Panc1 (cell line): ENCODE data around the gene ROS1. TPM values are rescaled to one million over a fixed set of nuclear protein-coding genes. Genes with fewer than 3 reads are reported as not detected.

Experiments used
- ATAC-seq: fragments of 200-7000 bp; cut with Tn5 transposase; 2 replicates; pipeline ENCODE4 v1.9.1; 2020; ENCODE audit warnings: mild to moderate bottlenecking, moderate library complexity
- Bru-seq: library from RNA; stranded (reverse); fragments of 400-500 nt; gene quantifications from one replicate; lab custom pipeline; 2021; lab: Mats Ljungman, UMichigan
- BruChase-seq, 2 experiments: library from RNA; stranded (reverse); fragments of 400-500 nt; gene quantifications; one replicate each; lab custom pipeline; 2021; lab: Mats Ljungman, UMichigan
- BruUV-seq: library from RNA; stranded (reverse); fragments of 400-500 nt; replicated peaks from 2 replicates; lab custom pipeline; 2021; lab: Mats Ljungman, UMichigan
- CTCF ChIA-PET: fragments of 300-600 bp; sonication (Branson Sonifier 250); formaldehyde crosslinking; loops from one replicate; lab custom pipeline; 2022; ENCODE audit warnings: antibody characterized with exemption; lab: Charles Lee
- POLR2A ChIA-PET: fragments of 300-600 bp; sonication (Branson Sonifier 250); formaldehyde crosslinking; loops from one replicate; lab custom pipeline; 2022; ENCODE audit warnings: antibody characterized with exemption; lab: Charles Lee
- DNase-seq: peaks from one replicate; pipeline ENCODE4 v3.0.0-alpha.2; 2010; ENCODE audit warnings: low read depth, low spot score
- H3K27ac ChIP-seq: 2 replicates; pipeline ENCODE4 v1.5.1; 2011; ENCODE audit warnings: mild to moderate bottlenecking, low read length, inconsistent platforms
- H3K27me3 ChIP-seq: fragments of 200-500 bp; sonication (Bioruptor generic); 2 replicates; pipeline ENCODE4 v1.6.0; 2014; ENCODE audit warnings: low read length, inconsistent platforms; ENCODE audit not compliant: control insufficient read depth, insufficient read depth
- H3K36me3 ChIP-seq: fragments of 200-500 bp; sonication (Bioruptor generic); 2 replicates; pipeline ENCODE4 v1.5.1; 2014; ENCODE audit warnings: inconsistent platforms, mild to moderate bottlenecking, low read length, moderate library complexity; ENCODE audit not compliant: control insufficient read depth, insufficient read depth
- H3K4me1 ChIP-seq: 2 replicates; pipeline ENCODE4 v1.5.1; 2011; ENCODE audit warnings: inconsistent platforms, mild to moderate bottlenecking, low read length, moderate library complexity; ENCODE audit not compliant: control insufficient read depth, insufficient read depth
- H3K4me3 ChIP-seq, 2 experiments: 2 replicates each; pipeline ENCODE4 v1.5.1; 2011 to 2012; ENCODE audit warnings: low read depth in 2 of 2, low read length in 2 of 2, mild to moderate bottlenecking in 2 of 2, inconsistent platforms in 1 of 2, moderate library complexity in 1 of 2
- H3K9me3 ChIP-seq: fragments of 200-500 bp; sonication (Bioruptor generic); 2 replicates; pipeline ENCODE4 v1.5.1; 2014; ENCODE audit warnings: low read depth, mild to moderate bottlenecking, inconsistent platforms, low read length, moderate library complexity; ENCODE audit not compliant: control insufficient read depth, insufficient read depth
- CTCF ChIP-seq: fragments of 450-650 bp; IDR thresholded peaks from 2 replicates; pipeline ENCODE4 v1.5.1; 2017; ENCODE audit warnings: mild to moderate bottlenecking
- POLR2AphosphoS5 ChIP-seq: IDR thresholded peaks from 2 replicates; pipeline ENCODE4 v1.6.1; 2012; ENCODE audit warnings: mild to moderate bottlenecking, low read depth, low read length, moderate library complexity
- REST ChIP-seq, 2 experiments: IDR thresholded peaks; 2 replicates each; pipeline ENCODE4 v1.6.1; 2011 to 2012; ENCODE audit warnings: low read depth in 2 of 2, control low read depth in 1 of 2, low read length in 1 of 2, mild to moderate bottlenecking in 1 of 2, moderate library complexity in 1 of 2; ENCODE audit not compliant: insufficient read depth in 1 of 2
- SIN3A ChIP-seq: IDR thresholded peaks from 2 replicates; pipeline ENCODE4 v1.6.1; 2012; ENCODE audit warnings: low read depth, mild to moderate bottlenecking, low read length, moderate library complexity, borderline replicate concordance; ENCODE audit not compliant: insufficient read depth
- TCF7L2 ChIP-seq: IDR thresholded peaks from 2 replicates; pipeline ENCODE4 v1.6.1; 2011; ENCODE audit warnings: mild to moderate bottlenecking, low read depth, low read length, inconsistent platforms
- in situ Hi-C: cut with HindIII; loops from 2 replicates; pipeline ENCODE4 v1.10.0; 2016; ENCODE audit warnings: low sequenced_read_pairs, low pct_unique_long_range_greater_than_20kb
- intact Hi-C: fragments of 100-400 bp; cut with micrococcal nuclease; formaldehyde crosslinking; loops from one replicate; pipeline ENCODE4 v1.10.0; 2022; ENCODE audit not compliant: unreplicated experiment
- long read RNA-seq: library from polyadenylated mRNA; unstranded; transcript quantifications from one replicate; pipeline ENCODE4 v2.0.0, GENCODE V29; 2021; ENCODE audit not compliant: unreplicated experiment
- polyA plus RNA-seq: library from polyadenylated mRNA; unstranded; fragments of >200 nt; gene quantifications from one replicate; pipeline ENCODE4 v1.2.1, GENCODE V29; 2012; ENCODE audit warnings: missing spikeins; ENCODE audit not compliant: insufficient read length
- total RNA-seq: library from RNA; stranded (reverse); gene quantifications from one replicate; pipeline ENCODE4 v1.2.1, GENCODE V29; 2021; ENCODE audit not compliant: unreplicated experiment

Gene ROS1
- total RNA-seq (0.10 TPM), Bru-seq, nascent RNA (percentile 1 among the genes with signal in this experiment), BruChase-seq, experiment 1, labeled RNA remaining after a 2-hour chase (percentile 3 among the genes with signal in this experiment), BruChase-seq, experiment 2, labeled RNA remaining after a 6-hour chase (percentile 5 among the genes with signal in this experiment)
- polyA plus RNA-seq = not detected
- long read RNA-seq = 0 reads

- Histone ChIP-seq H3K36me3 (no peaks in the 10 kb centered on the region), H3K9me3 (no peaks in the 10 kb centered on the region), H3K27ac (no peak within 1 kb of the TSS), H3K4me1 (no peaks in the 10 kb centered on the region), H3K4me3 (no peak within 1 kb of the TSS), H3K27me3 (no peaks in the 10 kb centered on the region; the same call in 1 of the 2 replicates)
- DNase-seq (no peak), ATAC-seq (no peak)
- BruUV-seq = no TSS peak
- in situ Hi-C loops (no loop called here), intact Hi-C loops (no loop called here)
- ChIA-PET CTCF (no interaction called here), POLR2A (no interaction called here)
- no peak for TF ChIP-seq REST (IDR thresholded peaks at IDR 0.05; ENCODE audit: insufficient read depth in 1 of 2, low read depth in 2 of 2, low read length in 1 of 2)
- TF ChIP-seq SIN3A = no peak
- no peak for TF ChIP-seq POLR2AphosphoS5
- no peak for TF ChIP-seq TCF7L2
- no peak for TF ChIP-seq CTCF
Measured at GRCh38 chr6:117425431-117426153, at the start of gene ROS1. ROS1 (minus strand) TSS chr6:117425942; CDS start chr6:117425656, 286 bp downstream.

GRCh38 chr6:117473401-117473800 lies 47.7 kb upstream of the ROS1 start:
- ATAC-seq = no peak
- POLR2A ChIA-PET = no interaction called here
- H3K36me3 ChIP-seq = no peaks in the 10 kb centered on the region
- H3K27ac ChIP-seq = no peak overlapping the region
- TF ChIP-seq SIN3A (no peak), POLR2AphosphoS5 (no peak), TCF7L2 (no peak), REST (IDR thresholded peaks at IDR 0.05; ENCODE audit: insufficient read depth in 1 of 2, low read depth in 2 of 2, low read length in 1 of 2) (no peak), CTCF (no peak)
- H3K9me3 ChIP-seq = no peaks in the 10 kb centered on the region
- no peak for DNase-seq
- no peaks in the 10 kb centered on the region for H3K27me3 ChIP-seq
- CTCF ChIA-PET = no interaction called here
- no peaks in the 10 kb centered on the region for H3K4me1 ChIP-seq
- intact Hi-C loops (no loop called here), in situ Hi-C loops (no loop called here)
- no peak overlapping the region for H3K4me3 ChIP-seq
- no TSS peak for BruUV-seq
